ENCODE measurements around the gene DNAJA2. TPM values are rescaled to one million over a fixed set of nuclear protein-coding genes. Genes with fewer than 3 reads are reported as not detected.

The DNAJA2 gene
- 10 to 100 TPM; 38.5 to 56.5 TPM for total RNA-seq
- 10 to 100 TPM; 24.9 to 32.8 TPM for polyA plus RNA-seq
- long read RNA-seq, donor 1, transcript DNAJA2-201 (9 exons, 3,122 nt), result major isoform, 28 of 33 reads
- long read RNA-seq, donor 1, partial matches to known transcripts, result 5 of 33 reads
- long read RNA-seq, donor 1, other reads (novel, unspliced or antisense), result 0 of 33 reads
- long read RNA-seq, donor 2, transcript DNAJA2-201 (9 exons, 3,122 nt), result major isoform, 9 of 18 reads
- long read RNA-seq, donor 2, partial matches to known transcripts, result 7 of 18 reads
- long read RNA-seq, donor 2, other reads (novel, unspliced or antisense), result 0 of 18 reads
- long read RNA-seq, donor 3, transcript DNAJA2-201 (9 exons, 3,122 nt), result major isoform, 14 of 15 reads
- long read RNA-seq, donor 3, partial matches to known transcripts, result 0 of 15 reads
- long read RNA-seq, donor 3, other reads (novel, unspliced or antisense), result 0 of 15 reads
- long read RNA-seq, donor 4, transcript DNAJA2-201 (9 exons, 3,122 nt), result major isoform, 10 of 11 reads
- long read RNA-seq, donor 4, partial matches to known transcripts, result 0 of 11 reads
- long read RNA-seq, donor 4, other reads (novel, unspliced or antisense), result 0 of 11 reads
- long read RNA-seq, donor 5, transcript DNAJA2-201 (9 exons, 3,122 nt), result major isoform, 26 of 36 reads
- long read RNA-seq, donor 5, partial matches to known transcripts, result 9 of 36 reads
- long read RNA-seq, donor 5, other reads (novel, unspliced or antisense), result 0 of 36 reads

- 0 to 1% methylated on average over 38 to 86 of the region's 86 CpGs for WGBS, 2 donors
- H3K4me1 ChIP-seq (ENCODE audit: control insufficient read depth in 5 of 5, insufficient read depth in 5 of 5, low read length in 5 of 5), result peaks cover 2 to 17% (median 13%) of the 10 kb centered on the region in 5 donors
- H3K9ac ChIP-seq (ENCODE audit: insufficient read depth in 1 of 2, low read length in 2 of 2), result peak within 1 kb of the TSS; percentile 85 to 96
- H3K27me3 ChIP-seq (ENCODE audit: control insufficient read depth in 3 of 3, insufficient read depth in 3 of 3, low read length in 2 of 3), result no peaks in the 10 kb centered on the region
- peak; percentile 100 for ATAC-seq (ENCODE audit: insufficient read depth, low FRiP score)
- H3K36me3 ChIP-seq (ENCODE audit: control insufficient read depth in 4 of 4, insufficient read depth in 4 of 4, low read length in 4 of 4), result peaks cover 5 to 16% (median 7%) of the 10 kb centered on the region in 4 donors
- H3K9me3 ChIP-seq (ENCODE audit: control insufficient read depth in 4 of 4, insufficient read depth in 3 of 4, low read length in 3 of 4), result no peaks in the 10 kb centered on the region
- TF ChIP-seq, protein P1, sequence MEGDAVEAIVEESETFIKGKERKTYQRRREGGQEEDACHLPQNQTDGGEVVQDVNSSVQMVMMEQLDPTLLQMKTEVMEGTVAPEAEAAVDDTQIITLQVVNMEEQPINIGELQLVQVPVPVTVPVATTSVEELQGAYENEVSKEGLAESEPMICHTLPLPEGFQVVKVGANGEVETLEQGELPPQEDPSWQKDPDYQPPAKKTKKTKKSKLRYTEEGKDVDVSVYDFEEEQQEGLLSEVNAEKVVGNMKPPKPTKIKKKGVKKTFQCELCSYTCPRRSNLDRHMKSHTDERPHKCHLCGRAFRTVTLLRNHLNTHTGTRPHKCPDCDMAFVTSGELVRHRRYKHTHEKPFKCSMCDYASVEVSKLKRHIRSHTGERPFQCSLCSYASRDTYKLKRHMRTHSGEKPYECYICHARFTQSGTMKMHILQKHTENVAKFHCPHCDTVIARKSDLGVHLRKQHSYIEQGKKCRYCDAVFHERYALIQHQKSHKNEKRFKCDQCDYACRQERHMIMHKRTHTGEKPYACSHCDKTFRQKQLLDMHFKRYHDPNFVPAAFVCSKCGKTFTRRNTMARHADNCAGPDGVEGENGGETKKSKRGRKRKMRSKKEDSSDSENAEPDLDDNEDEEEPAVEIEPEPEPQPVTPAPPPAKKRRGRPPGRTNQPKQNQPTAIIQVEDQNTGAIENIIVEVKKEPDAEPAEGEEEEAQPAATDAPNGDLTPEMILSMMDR (IDR thresholded peaks at IDR 0.05; ENCODE audit: control extremely low read depth, extremely low read depth), result no peak
- peak within 1 kb of the TSS; percentile 97 for H3K4me3 ChIP-seq
- H3K27ac ChIP-seq (ENCODE audit: low read depth in 1 of 2, low read length in 1 of 2), result peak within 1 kb of the TSS; percentile 99
- peak; percentile 93 to 96 (median 93) for DNase-seq
Observed at GRCh38 chr16:46973207-46973995, at the start of gene DNAJA2. DNAJA2 (minus strand) TSS chr16:46973674; CDS start chr16:46973572, 102 bp downstream.

GRCh38 chr16:47019568-47019967, 46.1 kb upstream of the DNAJA2 start:
- no peak overlapping the region for H3K27ac ChIP-seq (ENCODE audit: low read depth in 1 of 2, low read length in 1 of 2)
- no peaks in the 10 kb centered on the region for H3K4me1 ChIP-seq (ENCODE audit: control insufficient read depth in 5 of 5, insufficient read depth in 5 of 5, low read length in 5 of 5)
- ATAC-seq (ENCODE audit: insufficient read depth, low FRiP score) (no peak), DNase-seq (peak in 1 of 3 donors; percentile 29)
- 71 to 79% methylated on average over 2 of the region's 2 CpGs for WGBS, 2 donors
- TF ChIP-seq, protein P1 (IDR thresholded peaks at IDR 0.05; ENCODE audit: control extremely low read depth, extremely low read depth), result no peak
- no peak overlapping the region for H3K9ac ChIP-seq (ENCODE audit: insufficient read depth in 1 of 2, low read length in 2 of 2)
- H3K4me3 ChIP-seq, result no peak overlapping the region
- peaks cover 0 to 2% (median 0%) of the 10 kb centered on the region in 3 donors for H3K27me3 ChIP-seq (ENCODE audit: control insufficient read depth in 3 of 3, insufficient read depth in 3 of 3, low read length in 2 of 3)
- H3K9me3 ChIP-seq (ENCODE audit: control insufficient read depth in 4 of 4, insufficient read depth in 3 of 4, low read length in 3 of 4), result no peaks in the 10 kb centered on the region
- no peaks in the 10 kb centered on the region for H3K36me3 ChIP-seq (ENCODE audit: control insufficient read depth in 4 of 4, insufficient read depth in 4 of 4, low read length in 4 of 4)

GRCh38 chr16:47018223-47018891, 44.9 kb upstream of the DNAJA2 start:
- Histone ChIP-seq H3K36me3 (ENCODE audit: control insufficient read depth in 4 of 4, insufficient read depth in 4 of 4, low read length in 4 of 4) (no peaks in the 10 kb centered on the region), H3K27ac (ENCODE audit: low read depth in 1 of 2, low read length in 1 of 2) (no peak overlapping the region), H3K27me3 (ENCODE audit: control insufficient read depth in 3 of 3, insufficient read depth in 3 of 3, low read length in 2 of 3) (peaks cover 0 to 2% (median 0%) of the 10 kb centered on the region in 3 donors), H3K9ac (ENCODE audit: insufficient read depth in 1 of 2, low read length in 2 of 2) (no peak overlapping the region), H3K9me3 (ENCODE audit: control insufficient read depth in 4 of 4, insufficient read depth in 3 of 4, low read length in 3 of 4) (no peaks in the 10 kb centered on the region), H3K4me3 (no peak overlapping the region), H3K4me1 (ENCODE audit: control insufficient read depth in 5 of 5, insufficient read depth in 5 of 5, low read length in 5 of 5) (no peaks in the 10 kb centered on the region)
- whole genome bisulfite sequencing, 2 donors, result 44 to 53% methylated on average over 14 of the region's 14 CpGs
- ATAC-seq (ENCODE audit: insufficient read depth, low FRiP score) (peak; percentile 60), DNase-seq (peak in 1 of 3 donors; percentile 27)
- TF ChIP-seq, protein P1 (IDR thresholded peaks at IDR 0.05; ENCODE audit: control extremely low read depth, extremely low read depth), result no peak
